Tibial artery (tissue), 4 donors: ENCODE data around the gene CCDC137.

Experiments used
- DNase-seq, 2 donors: peaks; one replicate each; pipeline ENCODE4 v3.0.0-alpha.2; 2019
- H3K27ac ChIP-seq, 2 donors: fragments of 200-600 bp; sonication (generic) in 1 of 2; 1 replicate in 1 of 2; 2 replicates in 1 of 2; pipeline ENCODE4 v1.5.1; 2018 to 2019; ENCODE audit warnings: mild to moderate bottlenecking in 1 of 2
- H3K27me3 ChIP-seq, 2 donors: fragments of 200-600 bp; sonication (generic) in 1 of 2; one replicate each; pipeline versions ENCODE4 v1.5.1 to v1.6.0; 2016 to 2019
- H3K36me3 ChIP-seq, 3 donors: fragments of 200-600 bp; sonication (generic) in 2 of 3; one replicate each; pipeline ENCODE4 v1.5.1; 2016 to 2019; ENCODE audit warnings: mild to moderate bottlenecking in 2 of 3
- H3K4me1 ChIP-seq, 4 donors: fragments of 200-600 bp; sonication (generic) in 2 of 4; 1 replicate in 3 of 4; 2 replicates in 1 of 4; pipeline ENCODE4 v1.5.1; 2016 to 2019
- H3K4me3 ChIP-seq, 2 donors: fragments of 200-600 bp; sonication (generic) in 1 of 2; 1 replicate in 1 of 2; 2 replicates in 1 of 2; pipeline ENCODE4 v1.5.1; 2018 to 2019; ENCODE audit warnings: mild to moderate bottlenecking in 2 of 2
- H3K9me3 ChIP-seq, 3 donors: fragments of 200-600 bp; sonication (generic) in 1 of 3; one replicate each; pipeline ENCODE4 v1.5.1; 2016 to 2019
- CTCF ChIP-seq, 2 experiments: fragments of 200-600 bp in 1 of 2; fragments of 450-650 bp in 1 of 2; IDR thresholded peaks; one replicate each; pipeline ENCODE4 v1.5.1; 2017 to 2019; ENCODE audit warnings: antibody characterized with exemption in 2 of 2, mild to moderate bottlenecking in 1 of 2, moderate library complexity in 1 of 2
- intact Hi-C: fragments of 100-400 bp; cut with DNase I; formaldehyde crosslinking; loops from one replicate; pipeline ENCODE4 v1.15.0; 2023; ENCODE audit warnings: low total_unique reads

CCDC137 gene

DNA sequence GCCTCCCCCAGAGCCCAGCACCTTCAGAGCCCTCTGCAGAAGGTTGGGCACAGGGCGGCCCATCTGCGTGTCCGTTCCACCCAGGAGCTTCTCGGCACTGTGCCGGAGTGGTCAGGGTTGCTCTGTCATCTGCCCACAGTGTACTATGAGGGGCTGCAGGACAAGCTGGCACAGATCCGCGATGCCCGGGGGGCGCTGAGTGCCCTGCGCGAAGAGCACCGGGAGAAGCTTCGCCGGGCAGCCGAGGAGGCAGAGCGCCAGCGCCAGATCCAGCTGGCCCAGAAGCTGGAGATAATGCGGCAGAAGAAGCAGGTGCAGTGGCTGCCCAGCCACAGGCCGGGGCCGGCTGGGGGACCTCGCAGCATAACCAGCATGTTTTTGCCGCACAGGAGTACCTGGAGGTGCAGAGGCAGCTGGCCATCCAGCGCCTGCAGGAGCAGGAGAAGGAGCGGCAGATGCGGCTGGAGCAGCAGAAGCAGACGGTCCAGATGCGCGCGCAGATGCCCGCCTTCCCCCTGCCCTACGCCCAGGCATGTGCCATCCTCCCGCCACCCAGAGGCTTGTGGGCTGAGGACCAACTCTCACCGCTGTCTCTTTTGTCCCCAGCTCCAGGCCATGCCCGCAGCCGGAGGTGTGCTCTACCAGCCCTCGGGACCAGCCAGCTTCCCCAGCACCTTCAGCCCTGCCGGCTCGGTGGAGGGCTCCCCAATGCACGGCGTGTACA, 29.8 kb downstream of the CCDC137 start:
- Histone ChIP-seq H3K4me3 (no peak overlapping the region), H3K27me3 (no peaks in the 10 kb centered on the region), H3K36me3 (peaks cover 63 to 100% (median 95%) of the 10 kb centered on the region in 3 donors), H3K9me3 (no peaks in the 10 kb centered on the region), H3K4me1 (peaks cover 0 to 9% (median 6%) of the 10 kb centered on the region in 4 donors), H3K27ac (no peak overlapping the region)
- no peak for TF ChIP-seq CTCF (IDR thresholded peaks at IDR 0.05)
- no peak for DNase-seq
- intact Hi-C loops, result no loop called here

DNA sequence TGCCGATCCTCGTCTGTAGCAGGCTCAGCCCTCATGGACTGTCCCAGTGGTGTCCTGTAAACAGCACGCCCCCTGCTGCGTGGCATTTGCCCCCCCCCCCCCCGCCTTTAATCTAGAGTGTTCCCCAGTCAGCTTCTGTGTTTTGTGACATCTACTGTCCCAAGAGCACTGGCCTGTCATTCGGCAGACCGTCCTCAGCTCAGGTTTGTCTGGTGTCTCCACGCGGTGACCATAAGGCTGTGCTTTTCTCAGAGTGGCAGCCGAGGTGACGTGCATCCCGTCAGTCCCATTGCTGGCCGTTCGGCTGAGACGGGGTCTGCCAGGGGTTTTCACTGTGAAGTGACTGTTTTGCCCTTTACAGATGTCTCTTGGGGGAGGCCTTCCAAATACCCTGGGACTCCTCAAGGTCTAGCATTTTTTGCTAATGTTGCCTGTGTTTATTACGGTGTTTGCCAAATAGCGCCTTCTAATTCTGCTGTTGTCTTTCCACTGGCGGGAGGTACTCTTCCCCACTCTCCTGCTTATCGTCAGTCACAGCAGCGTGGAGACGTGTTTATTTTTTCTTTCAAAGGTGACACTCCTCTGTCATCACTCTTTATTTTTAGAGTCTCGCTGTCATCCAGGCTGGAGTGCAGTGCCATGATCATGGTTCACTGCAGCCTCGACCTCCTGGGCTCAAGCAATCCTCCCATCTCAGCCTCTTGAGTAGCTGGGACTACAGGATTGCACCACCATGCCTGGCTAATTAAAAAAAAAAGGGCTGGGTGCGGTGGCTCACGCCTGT, 30.9 kb downstream of the CCDC137 start:
- Histone ChIP-seq H3K36me3 (peaks cover 52 to 93% (median 88%) of the 10 kb centered on the region in 3 donors), H3K27me3 (no peaks in the 10 kb centered on the region), H3K9me3 (no peaks in the 10 kb centered on the region), H3K27ac (no peak overlapping the region), H3K4me3 (no peak overlapping the region), H3K4me1 (peaks cover 0 to 20% (median 17%) of the 10 kb centered on the region in 4 donors)
- no peak for TF ChIP-seq CTCF (IDR thresholded peaks at IDR 0.05)
- intact Hi-C loops, result no loop called here
- DNase-seq, result no peak

DNA sequence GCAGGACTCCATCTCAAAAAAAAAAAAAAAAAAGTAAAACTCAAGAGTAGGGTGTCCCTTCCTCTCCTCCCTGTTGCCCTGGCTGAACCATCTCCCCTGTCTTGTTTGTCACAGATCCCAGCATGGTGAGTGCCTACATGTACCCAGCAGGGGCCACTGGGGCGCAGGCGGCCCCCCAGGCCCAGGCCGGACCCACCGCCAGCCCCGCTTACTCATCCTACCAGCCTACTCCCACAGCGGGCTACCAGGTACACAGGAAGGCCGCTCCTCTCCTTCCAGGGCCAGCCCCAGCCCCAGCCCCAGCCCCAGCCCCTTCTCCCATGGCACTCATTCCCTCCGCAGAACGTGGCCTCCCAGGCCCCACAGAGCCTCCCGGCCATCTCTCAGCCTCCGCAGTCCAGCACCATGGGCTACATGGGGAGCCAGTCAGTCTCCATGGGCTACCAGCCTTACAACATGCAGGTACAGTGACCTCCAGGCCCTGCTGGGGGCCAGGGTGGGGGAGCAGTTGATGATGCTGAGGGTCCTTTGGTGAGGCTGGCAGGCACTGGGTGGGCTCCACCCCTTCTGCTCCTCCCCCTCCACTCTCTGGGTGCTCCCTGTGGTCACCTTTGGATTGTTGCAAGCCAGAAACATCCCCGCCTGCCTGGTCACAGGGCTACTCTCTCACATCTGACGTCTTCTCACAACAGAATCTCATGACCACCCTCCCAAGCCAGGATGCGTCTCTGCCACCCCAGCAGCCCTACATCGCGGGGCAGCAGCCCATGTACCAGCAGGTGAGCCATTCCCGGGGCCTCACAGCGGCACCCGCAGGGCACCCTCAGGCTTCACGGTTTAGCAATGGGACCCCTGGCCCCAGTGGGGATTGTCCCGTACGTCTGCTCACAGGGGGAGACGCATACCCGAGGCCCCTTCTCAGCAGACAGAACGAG, 34.1 kb downstream of the CCDC137 start:
- no peaks in the 10 kb centered on the region for H3K27me3 ChIP-seq
- peak overlapping the region in 1 of 2 donors; percentile 71 for H3K4me3 ChIP-seq
- H3K9me3 ChIP-seq, result no peaks in the 10 kb centered on the region
- no peak overlapping the region for H3K27ac ChIP-seq
- no peak for DNase-seq
- H3K4me1 ChIP-seq, result peaks cover 0 to 37% (median 28%) of the 10 kb centered on the region in 4 donors
- no peak for TF ChIP-seq CTCF (IDR thresholded peaks at IDR 0.05)
- H3K36me3 ChIP-seq, result peaks cover 29 to 69% (median 59%) of the 10 kb centered on the region in 3 donors
- intact Hi-C loops, result no loop called here

DNA sequence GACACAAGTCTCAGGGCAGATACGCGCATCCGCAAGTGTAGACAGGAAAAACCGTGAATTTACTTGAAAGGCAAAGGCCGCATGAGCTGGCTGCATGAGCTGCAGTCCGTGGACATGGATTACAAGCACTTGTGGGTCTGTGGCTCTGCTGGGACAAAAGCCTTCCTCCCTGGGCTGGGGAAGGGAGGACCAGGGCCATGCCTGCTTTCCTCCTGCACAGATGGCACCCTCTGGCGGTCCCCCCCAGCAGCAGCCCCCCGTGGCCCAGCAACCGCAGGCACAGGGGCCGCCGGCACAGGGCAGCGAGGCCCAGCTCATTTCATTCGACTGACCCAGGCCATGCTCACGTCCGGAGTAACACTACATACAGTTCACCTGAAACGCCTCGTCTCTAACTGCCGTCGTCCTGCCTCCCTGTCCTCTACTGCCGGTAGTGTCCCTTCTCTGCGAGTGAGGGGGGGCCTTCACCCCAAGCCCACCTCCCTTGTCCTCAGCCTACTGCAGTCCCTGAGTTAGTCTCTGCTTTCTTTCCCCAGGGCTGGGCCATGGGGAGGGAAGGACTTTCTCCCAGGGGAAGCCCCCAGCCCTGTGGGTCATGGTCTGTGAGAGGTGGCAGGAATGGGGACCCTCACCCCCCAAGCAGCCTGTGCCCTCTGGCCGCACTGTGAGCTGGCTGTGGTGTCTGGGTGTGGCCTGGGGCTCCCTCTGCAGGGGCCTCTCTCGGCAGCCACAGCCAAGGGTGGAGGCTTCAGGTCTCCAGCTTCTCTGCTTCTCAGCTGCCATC, 34.9 kb downstream of the CCDC137 start:
- intact Hi-C loops, result no loop called here
- Histone ChIP-seq H3K36me3 (peaks cover 21 to 69% (median 56%) of the 10 kb centered on the region in 3 donors), H3K4me1 (peaks cover 0 to 37% (median 28%) of the 10 kb centered on the region in 4 donors), H3K27me3 (no peaks in the 10 kb centered on the region), H3K9me3 (no peaks in the 10 kb centered on the region), H3K4me3 (peak overlapping the region; percentile 71 to 82), H3K27ac (peak overlapping the region in 1 of 2 donors; percentile 93)
- TF ChIP-seq CTCF (IDR thresholded peaks at IDR 0.05), result no peak
- DNase-seq, result no peak
